HepG2 (cell line): ENCODE results near the gene PTGDR2. TPM values are rescaled to one million over a fixed set of nuclear protein-coding genes. Genes with fewer than 3 reads are reported as not detected.
A peak's percentile ranks its signal among the peaks of the same experiment; 100 is the strongest.

Source experiments
- BCL6 ChIP-seq: IDR thresholded peaks from 2 replicates; pipeline ENCODE4 v1.6.1; 2016; ENCODE audit warnings: missing genetic modification reagents, missing compliant biosample characterization
- HIVEP1 ChIP-seq: sonication (generic); formaldehyde crosslinking; IDR thresholded peaks from 2 replicates; pipeline ENCODE4 v1.4.0; 2020; ENCODE audit warnings: mild to moderate bottlenecking, missing genetic modification reagents
- KDM5B ChIP-seq: sonication (generic); formaldehyde crosslinking; IDR thresholded peaks from 2 replicates; pipeline ENCODE4 v1.4.0; 2020; ENCODE audit warnings: missing genetic modification reagents, mild to moderate bottlenecking, borderline replicate concordance
- PITX1 ChIP-seq: sonication (generic); formaldehyde crosslinking; IDR thresholded peaks from 2 replicates; pipeline ENCODE4 v1.5.1; 2020; ENCODE audit warnings: mild to moderate bottlenecking, missing genetic modification reagents
- RXRB ChIP-seq: IDR thresholded peaks from 2 replicates; pipeline ENCODE4 v1.6.1; 2016; ENCODE audit warnings: borderline replicate concordance, missing genetic modification reagents, missing compliant biosample characterization
- SIN3A ChIP-seq: IDR thresholded peaks from 2 replicates; pipeline ENCODE4 v1.6.1; 2011; ENCODE audit warnings: low read depth, mild to moderate bottlenecking, control low read depth, low read length, borderline replicate concordance
- SP5 ChIP-seq: IDR thresholded peaks from 2 replicates; pipeline ENCODE4 v1.6.1; 2016; ENCODE audit warnings: low read depth, borderline replicate concordance
- SSRP1 ChIP-seq: IDR thresholded peaks from 2 replicates; pipeline ENCODE4 v1.6.1; 2016; ENCODE audit warnings: control low read depth
- TAF1 ChIP-seq: sonication (generic); formaldehyde crosslinking; IDR thresholded peaks from 2 replicates; pipeline ENCODE4 v1.4.0; 2020; ENCODE audit warnings: missing genetic modification reagents
- TBX2 ChIP-seq: sonication (generic); formaldehyde crosslinking; IDR thresholded peaks from 2 replicates; pipeline ENCODE4 v1.5.0; 2020; ENCODE audit warnings: missing genetic modification reagents, mild to moderate bottlenecking, borderline replicate concordance
- TEAD3 ChIP-seq: optimal IDR thresholded peaks from 2 replicates; pipeline ENCODE3; 2016; ENCODE audit warnings: borderline replicate concordance
- TGIF2 ChIP-seq: IDR thresholded peaks from 2 replicates; pipeline ENCODE4 v1.6.1; 2016; ENCODE audit warnings: control low read depth, missing compliant biosample characterization
- ZNF136 ChIP-seq: sonication (generic); formaldehyde crosslinking; IDR thresholded peaks from 2 replicates; pipeline ENCODE4 v1.8.1; 2022; ENCODE audit warnings: low read depth, mild to moderate bottlenecking, moderate library complexity, missing genetic modification reagents
- ZNF343 ChIP-seq: sonication (generic); formaldehyde crosslinking; IDR thresholded peaks from 2 replicates; pipeline ENCODE4 v1.4.0; 2020; ENCODE audit warnings: mild to moderate bottlenecking, missing genetic modification reagents
- ZNF430 ChIP-seq: sonication (generic); formaldehyde crosslinking; IDR thresholded peaks from 2 replicates; pipeline ENCODE4 v1.9.0; 2021; ENCODE audit warnings: mild to moderate bottlenecking, missing genetic modification reagents
- ZNF776 ChIP-seq: sonication (generic); formaldehyde crosslinking; IDR thresholded peaks from 2 replicates; pipeline ENCODE4 v1.4.0; 2020; ENCODE audit warnings: mild to moderate bottlenecking, missing genetic modification reagents
- ZSCAN21 ChIP-seq: sonication (generic); formaldehyde crosslinking; IDR thresholded peaks from 2 replicates; pipeline ENCODE4 v1.8.0; 2022; ENCODE audit warnings: mild to moderate bottlenecking, missing genetic modification reagents, moderate library complexity, borderline replicate concordance
- polyA plus RNA-seq, 8 experiments: library from polyadenylated mRNA; depleted of rRNA in 3 of 8; stranded (reverse) in 7 of 8; unstranded in 1 of 8; fragments of >200 nt; fragmentation: Illumina TruSeq in 4 of 8; extraction: Trizol in 4 of 8; gene quantifications; 2 replicates each; pipeline versions ENCODE4 v1.2.1 to v1.2.3, GENCODE V29; 2011 to 2016; ENCODE audit warnings: low read depth in 4 of 8, missing spikeins in 1 of 8, mixed read lengths in 1 of 8; ENCODE audit not compliant: insufficient read depth in 1 of 8
- total RNA-seq, 5 experiments: library from RNA; depleted of rRNA; stranded (reverse); fragments of >200 nt; fragmentation: Illumina TruSeq; extraction: Trizol; gene quantifications; 2 replicates each; pipeline ENCODE4 v1.2.3, GENCODE V29; 2016; ENCODE audit warnings: low read depth in 1 of 5
- TF ChIP-seq, protein P1 (sequence below): sonication (generic); formaldehyde crosslinking; IDR thresholded peaks from 2 replicates; pipeline ENCODE4 v1.4.0; 2020; ENCODE audit warnings: missing genetic modification reagents
- TF ChIP-seq, protein P2 (sequence below): sonication (generic); formaldehyde crosslinking; IDR thresholded peaks from 2 replicates; pipeline ENCODE4 v1.8.0; 2022; ENCODE audit warnings: mild to moderate bottlenecking, missing genetic modification reagents; ENCODE audit not compliant: insufficient replicate concordance
- TF ChIP-seq, protein P3 (sequence below): sonication (generic); formaldehyde crosslinking; IDR thresholded peaks from 2 replicates; pipeline ENCODE4 v1.5.1; 2020; ENCODE audit warnings: missing genetic modification reagents, mild to moderate bottlenecking, borderline replicate concordance
- TF ChIP-seq, protein P4 (sequence below): fragments of 450-650 bp; IDR thresholded peaks from 2 replicates; pipeline ENCODE4 v1.6.1; 2017; ENCODE audit warnings: mild to moderate bottlenecking
- TF ChIP-seq, protein P5 (sequence below): sonication (generic); formaldehyde crosslinking; conservative IDR thresholded peaks from 2 replicates; pipeline ENCODE4 v1.5.0; 2020; ENCODE audit warnings: missing genetic modification reagents

PTGDR2 gene
- total and polyA plus RNA-seq, 2 of the 13 experiments (the other 11 are each of a cell fraction or from before 2014, with no cell fraction given), result 1.9 to 2.5 TPM

DNA sequence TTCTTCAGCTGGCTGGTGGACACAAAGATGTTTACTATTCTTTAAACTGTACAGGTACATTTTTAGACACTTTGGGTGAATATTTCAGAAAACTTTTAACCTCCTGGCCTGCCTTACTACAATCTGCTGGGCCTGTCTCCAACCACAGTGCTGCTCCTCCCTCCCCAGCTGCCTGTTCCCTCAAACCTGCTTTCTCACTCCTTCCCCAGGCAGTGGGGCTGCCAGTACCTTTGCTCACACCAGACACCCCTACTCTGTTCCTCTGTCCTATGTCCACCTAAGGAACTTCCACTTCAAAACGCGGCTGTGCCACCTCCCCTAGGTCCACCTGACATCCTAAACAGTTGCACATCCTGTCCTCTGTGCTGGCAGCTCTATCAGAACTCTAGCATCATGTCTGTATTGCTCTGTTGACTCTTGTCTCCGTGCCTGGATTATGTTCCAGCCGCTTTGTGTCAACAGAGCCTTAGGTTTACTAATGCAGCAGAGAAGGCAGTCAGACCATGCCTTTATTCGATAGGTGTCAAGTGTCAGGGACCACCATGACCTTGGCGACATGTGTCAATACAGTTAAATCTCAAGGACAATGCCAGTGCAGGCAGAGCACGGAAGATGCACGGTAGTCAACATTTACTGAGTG is 25.0 kb upstream of the PTGDR2 start (continued):
- TF ChIP-seq, protein P1, sequence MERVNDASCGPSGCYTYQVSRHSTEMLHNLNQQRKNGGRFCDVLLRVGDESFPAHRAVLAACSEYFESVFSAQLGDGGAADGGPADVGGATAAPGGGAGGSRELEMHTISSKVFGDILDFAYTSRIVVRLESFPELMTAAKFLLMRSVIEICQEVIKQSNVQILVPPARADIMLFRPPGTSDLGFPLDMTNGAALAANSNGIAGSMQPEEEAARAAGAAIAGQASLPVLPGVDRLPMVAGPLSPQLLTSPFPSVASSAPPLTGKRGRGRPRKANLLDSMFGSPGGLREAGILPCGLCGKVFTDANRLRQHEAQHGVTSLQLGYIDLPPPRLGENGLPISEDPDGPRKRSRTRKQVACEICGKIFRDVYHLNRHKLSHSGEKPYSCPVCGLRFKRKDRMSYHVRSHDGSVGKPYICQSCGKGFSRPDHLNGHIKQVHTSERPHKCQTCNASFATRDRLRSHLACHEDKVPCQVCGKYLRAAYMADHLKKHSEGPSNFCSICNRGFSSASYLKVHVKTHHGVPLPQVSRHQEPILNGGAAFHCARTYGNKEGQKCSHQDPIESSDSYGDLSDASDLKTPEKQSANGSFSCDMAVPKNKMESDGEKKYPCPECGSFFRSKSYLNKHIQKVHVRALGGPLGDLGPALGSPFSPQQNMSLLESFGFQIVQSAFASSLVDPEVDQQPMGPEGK (CRISPR knock-in tag), result peak; percentile 78
- TF ChIP-seq TBX2 (CRISPR knock-in tag) (peak; percentile 100), ZNF776 (CRISPR knock-in tag) (no peak), TGIF2 (peak; percentile 98), TAF1 (CRISPR knock-in tag) (peak; percentile 19; the same call in 1 of the 2 replicates), SSRP1 (CRISPR knock-in tag) (peak; percentile 90; the same call in 1 of the 2 replicates), ZNF430 (peak; percentile 96), ZNF136 (CRISPR knock-in tag) (no peak), RXRB (CRISPR knock-in tag) (peak; percentile 96), ZSCAN21 (CRISPR knock-in tag) (peak; percentile 97), SIN3A (peak; percentile 60; the same call in 1 of the 2 replicates), HIVEP1 (CRISPR knock-in tag) (peak; percentile 79), PITX1 (CRISPR knock-in tag) (peak; percentile 100), SP5 (CRISPR knock-in tag) (peak; percentile 87), KDM5B (peak; percentile 58; the same call in 1 of the 2 replicates), TEAD3 (CRISPR knock-in tag) (peak; percentile 92), BCL6 (CRISPR knock-in tag) (peak; percentile 96), ZNF343 (CRISPR knock-in tag) (no peak)
- TF ChIP-seq, protein P2, sequence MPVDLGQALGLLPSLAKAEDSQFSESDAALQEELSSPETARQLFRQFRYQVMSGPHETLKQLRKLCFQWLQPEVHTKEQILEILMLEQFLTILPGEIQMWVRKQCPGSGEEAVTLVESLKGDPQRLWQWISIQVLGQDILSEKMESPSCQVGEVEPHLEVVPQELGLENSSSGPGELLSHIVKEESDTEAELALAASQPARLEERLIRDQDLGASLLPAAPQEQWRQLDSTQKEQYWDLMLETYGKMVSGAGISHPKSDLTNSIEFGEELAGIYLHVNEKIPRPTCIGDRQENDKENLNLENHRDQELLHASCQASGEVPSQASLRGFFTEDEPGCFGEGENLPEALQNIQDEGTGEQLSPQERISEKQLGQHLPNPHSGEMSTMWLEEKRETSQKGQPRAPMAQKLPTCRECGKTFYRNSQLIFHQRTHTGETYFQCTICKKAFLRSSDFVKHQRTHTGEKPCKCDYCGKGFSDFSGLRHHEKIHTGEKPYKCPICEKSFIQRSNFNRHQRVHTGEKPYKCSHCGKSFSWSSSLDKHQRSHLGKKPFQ (CRISPR knock-in tag), result peak; percentile 91
- TF ChIP-seq, protein P3, sequence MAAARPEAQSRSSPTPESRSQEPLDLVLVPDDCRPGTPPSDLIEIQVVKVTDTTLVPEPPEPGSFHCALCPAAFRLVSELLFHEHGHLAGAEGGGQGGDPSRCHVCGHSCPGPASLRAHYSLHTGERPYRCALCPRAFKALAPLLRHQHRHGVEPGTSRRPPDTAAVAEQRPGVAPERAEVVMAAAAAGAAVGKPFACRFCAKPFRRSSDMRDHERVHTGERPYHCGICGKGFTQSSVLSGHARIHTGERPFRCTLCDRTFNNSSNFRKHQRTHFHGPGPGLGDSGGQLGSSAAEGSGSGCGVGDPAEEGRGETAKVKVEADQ (CRISPR knock-in tag), result no peak
- TF ChIP-seq, protein P4, sequence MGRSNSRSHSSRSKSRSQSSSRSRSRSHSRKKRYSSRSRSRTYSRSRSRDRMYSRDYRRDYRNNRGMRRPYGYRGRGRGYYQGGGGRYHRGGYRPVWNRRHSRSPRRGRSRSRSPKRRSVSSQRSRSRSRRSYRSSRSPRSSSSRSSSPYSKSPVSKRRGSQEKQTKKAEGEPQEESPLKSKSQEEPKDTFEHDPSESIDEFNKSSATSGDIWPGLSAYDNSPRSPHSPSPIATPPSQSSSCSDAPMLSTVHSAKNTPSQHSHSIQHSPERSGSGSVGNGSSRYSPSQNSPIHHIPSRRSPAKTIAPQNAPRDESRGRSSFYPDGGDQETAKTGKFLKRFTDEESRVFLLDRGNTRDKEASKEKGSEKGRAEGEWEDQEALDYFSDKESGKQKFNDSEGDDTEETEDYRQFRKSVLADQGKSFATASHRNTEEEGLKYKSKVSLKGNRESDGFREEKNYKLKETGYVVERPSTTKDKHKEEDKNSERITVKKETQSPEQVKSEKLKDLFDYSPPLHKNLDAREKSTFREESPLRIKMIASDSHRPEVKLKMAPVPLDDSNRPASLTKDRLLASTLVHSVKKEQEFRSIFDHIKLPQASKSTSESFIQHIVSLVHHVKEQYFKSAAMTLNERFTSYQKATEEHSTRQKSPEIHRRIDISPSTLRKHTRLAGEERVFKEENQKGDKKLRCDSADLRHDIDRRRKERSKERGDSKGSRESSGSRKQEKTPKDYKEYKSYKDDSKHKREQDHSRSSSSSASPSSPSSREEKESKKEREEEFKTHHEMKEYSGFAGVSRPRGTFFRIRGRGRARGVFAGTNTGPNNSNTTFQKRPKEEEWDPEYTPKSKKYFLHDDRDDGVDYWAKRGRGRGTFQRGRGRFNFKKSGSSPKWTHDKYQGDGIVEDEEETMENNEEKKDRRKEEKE, result no peak
- TF ChIP-seq, protein P5, sequence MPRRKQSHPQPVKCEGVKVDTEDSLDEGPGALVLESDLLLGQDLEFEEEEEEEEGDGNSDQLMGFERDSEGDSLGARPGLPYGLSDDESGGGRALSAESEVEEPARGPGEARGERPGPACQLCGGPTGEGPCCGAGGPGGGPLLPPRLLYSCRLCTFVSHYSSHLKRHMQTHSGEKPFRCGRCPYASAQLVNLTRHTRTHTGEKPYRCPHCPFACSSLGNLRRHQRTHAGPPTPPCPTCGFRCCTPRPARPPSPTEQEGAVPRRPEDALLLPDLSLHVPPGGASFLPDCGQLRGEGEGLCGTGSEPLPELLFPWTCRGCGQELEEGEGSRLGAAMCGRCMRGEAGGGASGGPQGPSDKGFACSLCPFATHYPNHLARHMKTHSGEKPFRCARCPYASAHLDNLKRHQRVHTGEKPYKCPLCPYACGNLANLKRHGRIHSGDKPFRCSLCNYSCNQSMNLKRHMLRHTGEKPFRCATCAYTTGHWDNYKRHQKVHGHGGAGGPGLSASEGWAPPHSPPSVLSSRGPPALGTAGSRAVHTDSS, result 0 out of 2 replicates have a peak, but pooled peaks have one; percentile 79
